K562 (cell line): ENCODE data around the gene VASH1. TPM values are rescaled to one million over a fixed set of nuclear protein-coding genes. Genes with fewer than 3 reads are reported as not detected.

Source experiments
- polyA plus RNA-seq, 8 experiments: library from polyadenylated mRNA; depleted of rRNA in 4 of 8; stranded (reverse) in 5 of 8; unstranded in 3 of 8; fragments of >200 nt; fragmentation: Nextera tagmentation in 2 of 8; fragmentation: Illumina TruSeq in 1 of 8; extraction: Ambion mirVana in 2 of 8; extraction: Trizol in 1 of 8; gene quantifications; 2 replicates each; pipeline versions ENCODE4 v1.2.1 to v1.2.3, GENCODE V29; 2011 to 2014; ENCODE audit warnings: inconsistent platforms in 1 of 8, missing spikeins in 1 of 8
- total RNA-seq, 7 experiments: library from RNA; depleted of rRNA in 6 of 7; stranded (reverse); fragments of >200 nt in 6 of 7; fragmentation: Illumina TruSeq in 2 of 7; extraction: Trizol in 2 of 7; gene quantifications; 2 replicates each; pipeline versions ENCODE4 v1.2.1 to v1.2.3, GENCODE V29; 2011 to 2021; ENCODE audit warnings: low replicate concordance in 1 of 7

VASH1 gene
- total and polyA plus RNA-seq, 9 of the 15 experiments (the other 6 are each of a cell fraction or from before 2014, with no cell fraction given): 0.01 to 0.43 (median 0.13) TPM; not detected in 1

Other genes with a start within 250 kb of the VASH1 start
- 5.2 and 6.7 TPM in 2 replicates for gene ANGEL1, start 51.4 kb downstream of the VASH1 start, total RNA-seq (2014; rRNA removed)
- 7.2 and 7.3 TPM in 2 replicates for gene ANGEL1, start 51.4 kb downstream of the VASH1 start, total RNA-seq (2014; rRNA removed; fragmentation: Illumina TruSeq; extraction: Trizol)
- 6.1 and 6.3 TPM in 2 replicates for gene ANGEL1, start 51.4 kb downstream of the VASH1 start, total RNA-seq (2015; rRNA removed; fragmentation: Illumina TruSeq; extraction: Trizol)
- 13.0 and 13.7 TPM in 2 replicates for gene ANGEL1, start 51.4 kb downstream of the VASH1 start, total RNA-seq (2021)
- 22.2 and 22.8 TPM in 2 replicates for gene ANGEL1, start 51.4 kb downstream of the VASH1 start, polyA plus RNA-seq (2011; rRNA removed)
- 10.8 and 12.0 TPM in 2 replicates for gene ANGEL1, start 51.4 kb downstream of the VASH1 start, polyA plus RNA-seq (2014; fragmentation: Illumina TruSeq; extraction: Trizol)
- 1 to 10 TPM; 2.1 to 3.2 TPM for gene ANGEL1, start 51.4 kb downstream of the VASH1 start, polyA plus RNA-seq (2014; fragmentation: Nextera tagmentation; extraction: Ambion mirVana)
- gene ANGEL1, start 51.4 kb downstream of the VASH1 start, polyA plus RNA-seq (2014; rRNA removed): 9.8 and 15.0 TPM in 2 replicates
- gene LRRC74A, start 64.9 kb downstream of the VASH1 start, total RNA-seq (2014; rRNA removed): not detected in 2 replicates
- not detected in 2 replicates for gene LRRC74A, start 64.9 kb downstream of the VASH1 start, total RNA-seq (2014; rRNA removed; fragmentation: Illumina TruSeq; extraction: Trizol)
- gene LRRC74A, start 64.9 kb downstream of the VASH1 start, total RNA-seq (2015; rRNA removed; fragmentation: Illumina TruSeq; extraction: Trizol): not detected in 2 replicates
- not detected in 2 replicates for gene LRRC74A, start 64.9 kb downstream of the VASH1 start, total RNA-seq (2021)
- not detected in 2 replicates for gene LRRC74A, start 64.9 kb downstream of the VASH1 start, polyA plus RNA-seq (2011; rRNA removed)
- not detected in 2 replicates for gene LRRC74A, start 64.9 kb downstream of the VASH1 start, polyA plus RNA-seq (2014; fragmentation: Illumina TruSeq; extraction: Trizol)
- gene LRRC74A, start 64.9 kb downstream of the VASH1 start, polyA plus RNA-seq (2014; fragmentation: Nextera tagmentation; extraction: Ambion mirVana): not detected
- not detected in 2 replicates for gene LRRC74A, start 64.9 kb downstream of the VASH1 start, polyA plus RNA-seq (2014; rRNA removed)